B cell (primary cell): ENCODE results near the gene BHLHE41. TPM values are rescaled to one million over a fixed set of nuclear protein-coding genes. Genes with fewer than 3 reads are reported as not detected.
A peak's percentile ranks its signal among the peaks of the same experiment; 100 is the strongest.

ENCODE experiments used
- ATAC-seq: fragments of 200-7000 bp; cut with Tn5 transposase; one replicate; pipeline ENCODE4 v1.10.0; 2021; ENCODE audit warnings: low read depth, mild to moderate bottlenecking, moderate number of reproducible peaks, moderate library complexity
- CTCF ChIA-PET: fragments of 350-600 bp; sonication (Branson Sonifier 250); formaldehyde crosslinking; loops from one replicate; lab custom pipeline; 2021; ENCODE audit warnings: antibody characterized with exemption, inconsistent platforms; lab: Charles Lee
- POLR2A ChIA-PET: fragments of 350-600 bp; sonication (Branson Sonifier 250); formaldehyde crosslinking; loops from one replicate; lab custom pipeline; 2021; ENCODE audit warnings: antibody characterized with exemption; lab: Charles Lee
- DNase-seq: peaks from one replicate; pipeline ENCODE4 v3.0.0; 2013
- H2AFZ ChIP-seq: 2 replicates; pipeline ENCODE4 v1.6.1; 2012; ENCODE audit warnings: mild to moderate bottlenecking, low read depth, low read length; ENCODE audit not compliant: insufficient read depth, poor library complexity, severe bottlenecking
- H3K27ac ChIP-seq, 2 donors: 1 replicate in 1 of 2; 2 replicates in 1 of 2; pipeline ENCODE4 v1.5.1; 2012 to 2013; ENCODE audit warnings: low read length in 2 of 2, mild to moderate bottlenecking in 2 of 2, moderate library complexity in 1 of 2
- H3K27me3 ChIP-seq, 4 experiments: fragments of 200-600 bp in 1 of 4; sonication (generic) in 1 of 4; replicated peaks in 1 of 4; 1 replicate in 2 of 4; 2 replicates in 2 of 4; pipeline versions ENCODE4 v1.6.1 to v1.7.0; 2013 to 2016; ENCODE audit warnings: low read length in 3 of 4, mild to moderate bottlenecking in 2 of 4, mixed read lengths in 1 of 4, moderate library complexity in 1 of 4; ENCODE audit not compliant: insufficient read depth in 4 of 4, control insufficient read depth in 3 of 4; ENCODE audit errors: control extremely low read depth in 1 of 4
- H3K36me3 ChIP-seq, 2 experiments: replicated peaks in 1 of 2; 1 replicate in 1 of 2; 2 replicates in 1 of 2; pipeline versions ENCODE4 v1.6.1 to v1.7.1; 2013; ENCODE audit warnings: low read length in 1 of 2; ENCODE audit not compliant: insufficient read depth in 2 of 2, control insufficient read depth in 1 of 2; ENCODE audit errors: control extremely low read depth in 1 of 2, extremely low read depth in 1 of 2
- H3K4me1 ChIP-seq, 2 donors: fragments of 200-600 bp in 1 of 2; sonication (generic) in 1 of 2; 1 replicate in 1 of 2; 2 replicates in 1 of 2; pipeline versions ENCODE4 v1.5.1 to v1.6.1; 2013 to 2017; ENCODE audit warnings: low read length in 2 of 2; ENCODE audit not compliant: control insufficient read depth in 2 of 2, insufficient read depth in 2 of 2
- H3K4me2 ChIP-seq: replicated peaks from 2 replicates; pipeline ENCODE3; 2012; ENCODE audit warnings: mild to moderate bottlenecking, low read depth, low read length; ENCODE audit not compliant: poor library complexity, severe bottlenecking
- H3K4me3 ChIP-seq, 5 experiments: fragments of 200-600 bp in 1 of 5; sonication (generic) in 1 of 5; 1 replicate in 3 of 5; 2 replicates in 2 of 5; pipeline versions ENCODE4 v1.5.1 to v1.7.0; 2011 to 2016; ENCODE audit warnings: low read length in 4 of 5, mild to moderate bottlenecking in 4 of 5, low read depth in 2 of 5, control low read depth in 1 of 5, moderate library complexity in 1 of 5; ENCODE audit not compliant: insufficient read depth in 1 of 5; ENCODE audit errors: control extremely low read depth in 1 of 5, extremely low read depth in 1 of 5
- H3K79me2 ChIP-seq: fragments of 200-600 bp; sonication (generic); one replicate; pipeline ENCODE4 v1.6.0; 2016; ENCODE audit warnings: low read length; ENCODE audit not compliant: control insufficient read depth, insufficient read depth
- H3K9ac ChIP-seq: fragments of 200-600 bp; sonication (generic); 2 replicates; pipeline ENCODE4 v1.6.1; 2017; ENCODE audit warnings: mild to moderate bottlenecking, low read length, moderate library complexity
- H3K9me3 ChIP-seq, 3 donors: one replicate each; pipeline versions ENCODE4 v1.6.1 to v1.7.1; 2013; ENCODE audit warnings: low read length in 2 of 3; ENCODE audit not compliant: control insufficient read depth in 2 of 3, insufficient read depth in 1 of 3; ENCODE audit errors: control extremely low read depth in 1 of 3
- H4K20me1 ChIP-seq: 2 replicates; pipeline ENCODE4 v1.6.0; 2012; ENCODE audit warnings: mild to moderate bottlenecking, low read length; ENCODE audit not compliant: insufficient read depth, control insufficient read depth, poor library complexity, severe bottlenecking
- H3K27ac Mint-ChIP-seq: one replicate; pipeline ENCODE4 v1.8.0; 2021; ENCODE audit warnings: mixed read lengths
- H3K27me3 Mint-ChIP-seq: one replicate; pipeline ENCODE4 v1.8.0; 2021; ENCODE audit warnings: mixed read lengths
- H3K4me1 Mint-ChIP-seq: one replicate; pipeline ENCODE4 v1.8.0; 2021; ENCODE audit warnings: mixed read lengths
- H3K4me3 Mint-ChIP-seq: one replicate; pipeline ENCODE4 v1.8.0; 2021; ENCODE audit warnings: mixed read lengths
- H3K9me3 Mint-ChIP-seq: one replicate; pipeline ENCODE4 v1.8.0; 2022; ENCODE audit warnings: mixed read lengths; ENCODE audit not compliant: insufficient read depth
- CTCF ChIP-seq: fragments of 200-600 bp; IDR thresholded peaks from one replicate; pipeline ENCODE4 v1.8.0; 2022; ENCODE audit warnings: antibody characterized with exemption, mild to moderate bottlenecking
- EZH2 ChIP-seq: IDR thresholded peaks from 2 replicates; pipeline ENCODE4 v1.6.1; 2012; ENCODE audit warnings: borderline replicate concordance, low read depth, mild to moderate bottlenecking, moderate library complexity, low read length; ENCODE audit not compliant: insufficient read depth, poor library complexity, severe bottlenecking
- WGBS: methylation state at CpG from one replicate; pipeline ENCODE4 v1.1.5; 2013; ENCODE audit warnings: missing lambda C conversion rate; ENCODE audit not compliant: insufficient coverage; 5-methylcytosine and 5-hydroxymethylcytosine counted together
- intact Hi-C: fragments of 100-400 bp; cut with micrococcal nuclease; formaldehyde crosslinking; loops from one replicate; pipeline ENCODE4 v1.10.0; 2022
- polyA plus RNA-seq: library from polyadenylated mRNA; depleted of rRNA; stranded (reverse); fragments of >200 nt; gene quantifications from 2 replicates; pipeline ENCODE4 v1.2.3, GENCODE V29; 2012
- total RNA-seq, 2 donors: library from RNA; stranded (reverse); fragments of 120-200 nt in 1 of 2; gene quantifications; 1 replicate in 1 of 2; 2 replicates in 1 of 2; pipeline versions ENCODE4 v1.2.3 to v1.2.4, GENCODE V29; 2013 to 2022

Gene BHLHE41
- total and polyA plus RNA-seq, 2 donors (not counting 1 experiment from before 2014, with no cell fraction given): 12.0 to 57.2 TPM

GRCh38 chr12:26113181-26113654 lies 11.6 kb downstream of the BHLHE41 start:
- H3K79me2 ChIP-seq: no peaks in the 10 kb centered on the region
- H3K9me3 ChIP-seq: no peaks in the 10 kb centered on the region
- H3K27me3 ChIP-seq: no peaks in the 10 kb centered on the region
- TF ChIP-seq EZH2 (no peak), CTCF (no peak)
- peak overlapping the region; percentile 83 for H3K4me2 ChIP-seq
- H3K4me3 ChIP-seq: peak overlapping the region in 2 of 5 experiments; percentile 68 to 72
- H3K27ac Mint-ChIP-seq: peak overlapping the region; percentile 37
- ATAC-seq: no peak
- no peaks in the 10 kb centered on the region for H3K36me3 ChIP-seq
- H3K4me3 Mint-ChIP-seq: peak overlapping the region; percentile 87
- peak overlapping the region in 1 of 2 donors; percentile 95 for H3K27ac ChIP-seq
- 38% methylated on average over 3 of the region's 6 CpGs for WGBS
- H3K4me1 Mint-ChIP-seq: peaks cover 44% of the 10 kb centered on the region
- H3K4me1 ChIP-seq: peaks cover 30 to 40% of the 10 kb centered on the region in 2 donors
- intact Hi-C loops: loop anchor here (2.0 to 10.0 kb wide), 2 partner anchors 16 to 1058 kb away; a partner anchor contains a TSS
- no peaks in the 10 kb centered on the region for H3K27me3 Mint-ChIP-seq
- H4K20me1 ChIP-seq: no peaks in the 10 kb centered on the region
- no peak overlapping the region for H2AFZ ChIP-seq
- no peaks in the 10 kb centered on the region for H3K9me3 Mint-ChIP-seq
- peak; percentile 25 for DNase-seq
- ChIA-PET CTCF (interaction anchor here (0.8 kb wide), 1 partner anchor 8 kb away, joined by 5 read pairs; no protein-coding TSS in a partner anchor), POLR2A (interaction anchor here (2.3 kb wide), 1 partner anchor 10 kb away, joined by 11 read pairs; no protein-coding TSS in a partner anchor)
- peak overlapping the region; percentile 74 for H3K9ac ChIP-seq

GRCh38 chr12:26112703-26113147 lies 12.1 kb downstream of the BHLHE41 start:
- H3K36me3 ChIP-seq: no peaks in the 10 kb centered on the region
- intact Hi-C loops: loop anchor here (2.0 to 10.0 kb wide), 2 partner anchors 16 to 1058 kb away; a partner anchor contains a TSS
- ATAC-seq: no peak
- H3K9me3 ChIP-seq: no peaks in the 10 kb centered on the region
- Mint-ChIP-seq H3K4me1 (peaks cover 40% of the 10 kb centered on the region), H3K9me3 (no peaks in the 10 kb centered on the region), H3K4me3 (peak overlapping the region; percentile 87), H3K27ac (no peak overlapping the region), H3K27me3 (no peaks in the 10 kb centered on the region)
- H3K4me3 ChIP-seq: no peak overlapping the region
- no peaks in the 10 kb centered on the region for H3K79me2 ChIP-seq
- no peaks in the 10 kb centered on the region for H3K27me3 ChIP-seq
- TF ChIP-seq EZH2: no peak
- TF ChIP-seq CTCF: no peak
- no peak overlapping the region for H3K9ac ChIP-seq
- no peaks in the 10 kb centered on the region for H4K20me1 ChIP-seq
- peaks cover 25 to 37% of the 10 kb centered on the region in 2 donors for H3K4me1 ChIP-seq
- no peak overlapping the region for H2AFZ ChIP-seq
- H3K4me2 ChIP-seq: no peak overlapping the region
- ChIA-PET POLR2A (no interaction called here), CTCF (interaction anchor here (0.8 kb wide), 1 partner anchor 9 kb away, joined by 5 read pairs; no protein-coding TSS in a partner anchor)
- no peak for DNase-seq
- H3K27ac ChIP-seq: no peak overlapping the region
- 100% methylated on average over 2 of the region's 8 CpGs for WGBS
